WTC11 (cell line): ENCODE results near the gene CC2D1A. TPM values are rescaled to one million over a fixed set of nuclear protein-coding genes. Genes with fewer than 3 reads are reported as not detected.

Source experiments
- ATAC-seq: fragments of 200-7000 bp; cut with Tn5 transposase; 2 replicates; pipeline ENCODE4 v1.10.0; 2021; ENCODE audit warnings: mild to moderate bottlenecking, moderate library complexity
- CTCF ChIA-PET: fragments of 300-600 bp; sonication (Branson Sonifier 250); formaldehyde crosslinking; loops from one replicate; lab custom pipeline; 2021; ENCODE audit warnings: antibody characterized with exemption; lab: Charles Lee
- POLR2A ChIA-PET: fragments of 350-600 bp; sonication (Branson Sonifier 250); formaldehyde crosslinking; loops from one replicate; lab custom pipeline; 2021; ENCODE audit warnings: antibody characterized with exemption; lab: Charles Lee
- DNase-seq: peaks from one replicate; pipeline ENCODE4 v3.0.0; 2021; ENCODE audit warnings: low spot score
- H3K27ac Mint-ChIP-seq: 2 replicates; pipeline ENCODE4 v1.8.0; 2021; ENCODE audit warnings: mixed read lengths
- H3K27me3 Mint-ChIP-seq: 2 replicates; pipeline ENCODE4 v1.8.0; 2021; ENCODE audit warnings: low read depth, mild to moderate bottlenecking, moderate library complexity, mixed read lengths
- H3K36me3 Mint-ChIP-seq: 2 replicates; pipeline ENCODE4 v1.8.0; 2021; ENCODE audit warnings: mixed read lengths
- H3K4me1 Mint-ChIP-seq: 2 replicates; pipeline ENCODE4 v1.8.0; 2022; ENCODE audit warnings: mixed read lengths
- H3K4me3 Mint-ChIP-seq: 2 replicates; pipeline ENCODE4 v1.8.0; 2021; ENCODE audit warnings: mild to moderate bottlenecking, moderate library complexity, mixed read lengths
- H3K9me3 Mint-ChIP-seq: 2 replicates; pipeline ENCODE4 v1.8.0; 2021; ENCODE audit warnings: mixed read lengths
- CREB1 ChIP-seq: sonication (generic); formaldehyde crosslinking; IDR thresholded peaks from 2 replicates; pipeline ENCODE4 v1.8.0; 2023; ENCODE audit warnings: mild to moderate bottlenecking, missing genetic modification reagents
- E2F1 ChIP-seq: sonication (generic); formaldehyde crosslinking; IDR thresholded peaks from 2 replicates; pipeline ENCODE4 v1.8.0; 2022; ENCODE audit warnings: mild to moderate bottlenecking, missing genetic modification reagents
- ELF4 ChIP-seq: sonication (generic); formaldehyde crosslinking; IDR thresholded peaks from 2 replicates; pipeline ENCODE4 v1.8.1; 2022; ENCODE audit warnings: low read depth, mild to moderate bottlenecking, moderate library complexity, missing genetic modification reagents
- HMGA2 ChIP-seq: fragments of 250-450 bp; sonication (Bioruptor Pico); IDR thresholded peaks from 2 replicates; pipeline ENCODE4 v1.4.0; 2021; ENCODE audit warnings: mild to moderate bottlenecking, moderate library complexity
- IRF1 ChIP-seq: sonication (generic); formaldehyde crosslinking; IDR thresholded peaks from 2 replicates; pipeline ENCODE4 v1.8.0; 2023; ENCODE audit warnings: missing genetic modification reagents
- IRF2 ChIP-seq: sonication (generic); formaldehyde crosslinking; IDR thresholded peaks from 2 replicates; pipeline ENCODE4 v1.8.0; 2022; ENCODE audit warnings: low read depth, missing genetic modification reagents, borderline replicate concordance
- NFE2L1 ChIP-seq: sonication (generic); formaldehyde crosslinking; IDR thresholded peaks from 2 replicates; pipeline ENCODE4 v1.8.1; 2023; ENCODE audit warnings: missing genetic modification reagents
- NR2C2 ChIP-seq: sonication (generic); formaldehyde crosslinking; IDR thresholded peaks from 2 replicates; pipeline ENCODE4 v1.8.0; 2022; ENCODE audit warnings: mild to moderate bottlenecking, missing genetic modification reagents
- RELA ChIP-seq: sonication (generic); formaldehyde crosslinking; IDR thresholded peaks from 2 replicates; pipeline ENCODE4 v1.8.1; 2022; ENCODE audit warnings: missing genetic modification reagents, mild to moderate bottlenecking, borderline replicate concordance
- TCF7 ChIP-seq: sonication (generic); formaldehyde crosslinking; IDR thresholded peaks from 2 replicates; pipeline ENCODE4 v1.8.0; 2022; ENCODE audit warnings: mild to moderate bottlenecking, low read depth, missing genetic modification reagents, moderate library complexity
- ZMAT4 ChIP-seq: fragments of 250-450 bp; sonication (Bioruptor Pico); IDR thresholded peaks from 2 replicates; pipeline ENCODE4 v1.9.0; 2021; ENCODE audit warnings: mild to moderate bottlenecking
- ZNF138 ChIP-seq: sonication (generic); formaldehyde crosslinking; conservative IDR thresholded peaks from 2 replicates; pipeline ENCODE4 v1.8.1; 2022; ENCODE audit warnings: mild to moderate bottlenecking, moderate library complexity, missing genetic modification reagents
- ZNF232 ChIP-seq: sonication (generic); formaldehyde crosslinking; IDR thresholded peaks from 2 replicates; pipeline ENCODE4 v1.8.0; 2022; ENCODE audit warnings: mild to moderate bottlenecking, missing genetic modification reagents
- ZNF281 ChIP-seq: sonication (generic); formaldehyde crosslinking; IDR thresholded peaks from 2 replicates; pipeline ENCODE4 v1.8.0; 2023; ENCODE audit warnings: mild to moderate bottlenecking, missing genetic modification reagents
- ZNF416 ChIP-seq: fragments of 250-450 bp; sonication (Bioruptor Pico); IDR thresholded peaks from 2 replicates; pipeline ENCODE4 v1.9.0; 2021; ENCODE audit warnings: mild to moderate bottlenecking, inconsistent platforms
- ZNF512 ChIP-seq: sonication (generic); formaldehyde crosslinking; IDR thresholded peaks from 2 replicates; pipeline ENCODE4 v1.8.1; 2022; ENCODE audit warnings: missing genetic modification reagents, borderline replicate concordance
- ZNF671 ChIP-seq: fragments of 250-450 bp; sonication (Bioruptor Pico); IDR thresholded peaks from 2 replicates; pipeline ENCODE4 v1.8.0; 2021; ENCODE audit warnings: mild to moderate bottlenecking
- total RNA-seq: library from RNA; stranded (reverse); gene quantifications from 3 replicates; pipeline ENCODE4 v1.2.3, GENCODE V29; 2021
- TF ChIP-seq, protein P1 (sequence below): sonication (generic); formaldehyde crosslinking; IDR thresholded peaks from 2 replicates; pipeline ENCODE4 v1.8.1; 2022; ENCODE audit warnings: low read depth, missing genetic modification reagents, borderline replicate concordance
- TF ChIP-seq, protein P2 (sequence below): sonication (generic); formaldehyde crosslinking; IDR thresholded peaks from 2 replicates; pipeline ENCODE4 v1.8.1; 2023; ENCODE audit warnings: mild to moderate bottlenecking, moderate library complexity, missing genetic modification reagents

The CC2D1A gene
- total RNA-seq, 1 experiment from 2014 or later, result 44.2 TPM

DNA sequence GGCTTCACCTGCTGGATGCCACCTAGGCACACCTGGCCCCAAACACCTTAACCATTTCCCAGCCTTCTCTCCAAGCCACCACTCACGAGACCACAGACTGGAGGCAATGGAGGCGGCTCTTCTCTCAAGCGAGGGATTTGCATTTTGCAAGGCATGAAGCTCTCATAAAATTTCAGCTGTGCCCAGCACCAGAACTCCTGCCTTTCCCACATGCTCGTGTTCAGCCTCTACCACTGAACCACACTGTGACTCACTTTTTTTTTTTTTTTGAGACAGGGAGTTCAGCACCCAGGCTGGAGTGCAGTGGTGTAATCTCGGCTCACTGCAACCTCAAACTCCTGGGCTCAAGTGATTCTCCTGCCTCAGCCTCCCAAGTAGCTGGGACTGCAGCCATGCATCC, 18.5 kb upstream of the CC2D1A start:
- H3K9me3 Mint-ChIP-seq, result no peaks in the 10 kb centered on the region
- H3K27me3 Mint-ChIP-seq, result no peaks in the 10 kb centered on the region
- H3K4me1 Mint-ChIP-seq, result 0 out of 2 replicates have a peak, but pooled peaks cover 4% of the 10 kb centered on the region
- H3K27ac Mint-ChIP-seq, result no peak overlapping the region
- DNase-seq (no peak), ATAC-seq (no peak)
- no peak overlapping the region for H3K4me3 Mint-ChIP-seq
- CTCF ChIA-PET, result interaction anchor here (0.5 to 2.6 kb wide), 5 partner anchors 11 to 476 kb away, joined by 3 to 12 read pairs (median 3); partner anchors contain the start of gene DCAF15
- POLR2A ChIA-PET, result no interaction called here
- TF ChIP-seq, protein P1, sequence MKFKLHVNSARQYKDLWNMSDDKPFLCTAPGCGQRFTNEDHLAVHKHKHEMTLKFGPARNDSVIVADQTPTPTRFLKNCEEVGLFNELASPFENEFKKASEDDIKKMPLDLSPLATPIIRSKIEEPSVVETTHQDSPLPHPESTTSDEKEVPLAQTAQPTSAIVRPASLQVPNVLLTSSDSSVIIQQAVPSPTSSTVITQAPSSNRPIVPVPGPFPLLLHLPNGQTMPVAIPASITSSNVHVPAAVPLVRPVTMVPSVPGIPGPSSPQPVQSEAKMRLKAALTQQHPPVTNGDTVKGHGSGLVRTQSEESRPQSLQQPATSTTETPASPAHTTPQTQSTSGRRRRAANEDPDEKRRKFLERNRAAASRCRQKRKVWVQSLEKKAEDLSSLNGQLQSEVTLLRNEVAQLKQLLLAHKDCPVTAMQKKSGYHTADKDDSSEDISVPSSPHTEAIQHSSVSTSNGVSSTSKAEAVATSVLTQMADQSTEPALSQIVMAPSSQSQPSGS (CRISPR knock-in tag), result no peak
- no peak for TF ChIP-seq CREB1
- TF ChIP-seq ZMAT4 (CRISPR knock-in tag), result no peak
- no peak for TF ChIP-seq ZNF671 (CRISPR knock-in tag)
- no peak for TF ChIP-seq NR2C2 (CRISPR knock-in tag)
- no peak for TF ChIP-seq E2F1
- no peak for TF ChIP-seq RELA
- TF ChIP-seq ZNF138 (CRISPR knock-in tag), result no peak
- no peak for TF ChIP-seq ZNF416 (CRISPR knock-in tag)
- TF ChIP-seq ZNF232 (CRISPR knock-in tag), result no peak
- no peak for TF ChIP-seq TCF7 (CRISPR knock-in tag)
- TF ChIP-seq ZNF512 (CRISPR knock-in tag), result no peak
- TF ChIP-seq ZNF281 (CRISPR knock-in tag), result no peak
- no peak for TF ChIP-seq ELF4 (CRISPR knock-in tag)
- no peak for TF ChIP-seq IRF2 (CRISPR knock-in tag)
- no peak for TF ChIP-seq IRF1 (CRISPR knock-in tag)
- TF ChIP-seq, protein P2, sequence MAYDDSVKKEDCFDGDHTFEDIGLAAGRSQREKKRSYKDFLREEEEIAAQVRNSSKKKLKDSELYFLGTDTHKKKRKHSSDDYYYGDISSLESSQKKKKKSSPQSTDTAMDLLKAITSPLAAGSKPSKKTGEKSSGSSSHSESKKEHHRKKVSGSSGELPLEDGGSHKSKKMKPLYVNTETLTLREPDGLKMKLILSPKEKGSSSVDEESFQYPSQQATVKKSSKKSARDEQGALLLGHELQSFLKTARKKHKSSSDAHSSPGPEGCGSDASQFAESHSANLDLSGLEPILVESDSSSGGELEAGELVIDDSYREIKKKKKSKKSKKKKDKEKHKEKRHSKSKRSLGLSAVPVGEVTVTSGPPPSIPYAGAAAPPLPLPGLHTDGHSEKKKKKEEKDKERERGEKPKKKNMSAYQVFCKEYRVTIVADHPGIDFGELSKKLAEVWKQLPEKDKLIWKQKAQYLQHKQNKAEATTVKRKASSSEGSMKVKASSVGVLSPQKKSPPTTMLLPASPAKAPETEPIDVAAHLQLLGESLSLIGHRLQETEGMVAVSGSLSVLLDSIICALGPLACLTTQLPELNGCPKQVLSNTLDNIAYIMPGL (CRISPR knock-in tag), result no peak
- TF ChIP-seq HMGA2 (CRISPR knock-in tag), result no peak
- TF ChIP-seq NFE2L1 (CRISPR knock-in tag), result no peak
- H3K36me3 Mint-ChIP-seq, result no peaks in the 10 kb centered on the region
